ENCODE measurements around the gene TAOK3.
"Not testable (repeated sequence)": the region's sequence is repeated elsewhere in the genome, so short reads cannot be mapped to it uniquely, and the experiment has no call there.

TAOK3 gene

DNA sequence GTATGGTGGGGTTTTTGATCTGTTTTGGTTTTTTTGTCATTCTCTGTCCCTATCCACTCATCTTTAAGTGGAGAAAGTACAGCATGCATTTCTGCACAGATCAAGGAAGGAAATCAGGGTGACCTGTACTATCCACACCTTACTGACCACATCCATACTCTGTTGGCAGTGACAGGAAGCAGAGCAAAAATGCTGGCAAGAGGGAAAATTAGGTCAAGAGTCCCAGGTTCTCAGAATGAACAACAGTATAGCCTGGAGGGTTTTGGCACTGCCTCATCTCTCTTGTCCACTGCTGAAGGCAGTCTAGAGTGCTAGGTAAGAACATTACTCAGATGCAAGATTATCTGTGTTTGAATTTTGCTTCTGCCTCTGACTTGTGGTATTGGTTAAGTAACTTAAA, 70.7 kb downstream of the TAOK3 start:
- DNase-seq = no peak

- peak in 29 of 56 donors; percentile 1 to 59 (median 14) for DNase-seq
Observed at GRCh38 chr12:118299791-118300460, 72.8 kb downstream of the TAOK3 start.

DNA sequence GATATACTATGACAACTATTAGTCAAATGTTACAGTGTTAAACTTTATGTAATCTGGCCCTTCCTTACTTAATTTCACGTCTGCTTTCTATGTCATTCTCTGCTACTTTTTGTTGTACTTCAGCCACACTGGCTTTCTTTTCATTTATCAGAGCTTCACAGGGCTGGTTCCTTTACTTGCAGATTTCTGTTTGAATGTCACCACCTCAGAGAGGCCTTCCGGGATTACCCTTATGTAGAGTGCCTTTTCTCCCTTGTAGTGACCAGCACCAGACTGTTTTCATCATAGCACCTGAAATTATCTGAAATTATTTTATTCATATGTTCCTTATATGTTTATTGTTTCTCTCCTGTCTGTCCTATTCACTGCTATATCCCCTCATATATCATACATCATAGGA, 75.4 kb downstream of the TAOK3 start:
- DNase-seq = no peak

GRCh38 chr12:118292836-118293235, 79.9 kb downstream of the TAOK3 start:
- DNase-seq = no peak

DNA sequence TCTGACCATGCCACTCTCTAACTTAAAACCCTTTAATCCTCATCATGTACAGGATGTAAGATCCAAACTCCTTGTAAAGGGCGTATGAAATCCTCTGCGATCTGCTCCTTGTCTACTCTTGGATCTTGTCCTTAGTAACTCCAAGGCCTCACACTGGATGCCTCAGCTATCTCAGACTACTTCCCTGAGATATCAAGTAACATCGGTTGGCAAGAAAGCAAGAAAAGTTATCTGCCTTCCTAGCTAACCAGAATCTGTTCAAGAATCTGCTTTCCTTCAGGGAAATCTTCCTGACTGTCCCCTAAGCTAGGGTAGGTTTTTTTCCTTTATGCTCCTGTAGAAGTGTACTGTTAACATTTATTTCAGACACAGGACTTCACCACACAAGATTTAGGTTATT, 82.6 kb downstream of the TAOK3 start:
- no peak for DNase-seq

- DNase-seq = no peak
Observed at GRCh38 chr12:118288174-118288573, 84.5 kb downstream of the TAOK3 start.

DNA sequence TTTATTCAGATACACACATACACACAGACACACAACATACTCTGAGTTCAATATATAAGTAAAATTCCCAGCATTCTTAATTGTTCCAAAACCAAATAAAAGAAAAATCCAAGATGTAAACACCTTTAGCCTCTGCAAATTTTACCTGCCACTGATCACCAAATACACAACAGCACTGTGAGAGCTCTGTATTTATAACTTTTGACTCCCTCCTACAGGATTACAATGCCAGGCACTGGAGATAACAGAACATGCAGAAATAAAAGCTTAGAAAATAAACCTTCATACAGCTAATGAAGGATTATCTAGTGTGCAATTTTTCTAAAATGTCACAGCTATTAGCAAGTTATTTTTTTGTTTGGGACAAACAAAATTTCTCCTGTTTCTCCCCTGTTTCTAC, 85.0 kb downstream of the TAOK3 start:
- no peak for DNase-seq

DNA sequence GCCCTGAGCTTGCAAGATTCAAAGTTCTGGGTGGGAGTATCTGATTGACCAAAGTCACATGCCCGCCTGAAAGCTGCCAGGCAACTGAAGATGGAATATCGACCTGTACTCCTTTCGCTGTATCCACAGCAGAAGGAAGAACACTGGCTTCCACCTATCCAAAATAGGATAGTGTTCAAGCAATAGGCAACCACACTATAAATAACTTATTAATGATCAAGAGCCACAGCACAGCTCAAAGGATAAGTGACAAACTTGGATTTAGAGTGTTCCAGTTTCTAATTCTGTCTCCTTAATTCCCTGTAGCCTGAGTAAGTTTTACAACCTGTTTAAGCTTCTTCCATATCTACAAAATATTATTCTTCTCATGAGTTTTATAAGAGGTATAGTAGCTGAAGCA, 89.9 kb downstream of the TAOK3 start:
- no peak for DNase-seq

- not testable (repeated sequence) for DNase-seq
Observed at GRCh38 chr12:118278288-118278687, 94.4 kb downstream of the TAOK3 start.

- no peak for DNase-seq
Observed at GRCh38 chr12:118274066-118274465, 98.6 kb downstream of the TAOK3 start.

DNA sequence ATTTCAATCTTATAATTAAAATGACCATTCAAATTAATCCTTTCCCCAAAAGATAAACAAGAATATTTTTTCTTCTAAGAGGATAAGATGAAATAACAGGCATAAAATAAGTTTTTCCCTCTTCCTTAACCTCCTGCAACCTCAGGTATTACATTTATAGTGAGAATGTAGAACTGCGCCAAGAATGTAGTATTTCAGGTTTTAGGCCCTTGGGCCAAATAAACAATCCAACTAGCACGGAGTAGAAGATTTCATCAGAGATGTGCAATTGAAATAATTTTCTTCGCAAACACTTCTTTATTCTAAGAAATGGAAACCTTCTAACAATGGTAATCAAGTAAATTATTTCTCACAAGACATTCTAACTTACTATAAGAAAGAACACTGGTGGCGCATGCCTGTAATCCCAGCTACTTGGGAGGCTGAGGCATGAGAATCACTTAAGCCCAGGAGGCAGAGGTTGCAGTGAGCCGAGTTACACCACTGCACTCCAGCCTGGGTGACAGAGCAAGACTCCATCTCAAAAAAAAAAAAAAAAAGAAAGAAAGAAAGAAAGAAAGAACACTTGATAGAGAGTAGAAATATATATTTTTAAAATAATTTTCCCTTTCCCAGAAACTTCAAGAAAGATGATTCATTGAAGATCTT, 100.8 kb downstream of the TAOK3 start:
- no peak for DNase-seq

GRCh38 chr12:118271183-118271582, 101.5 kb downstream of the TAOK3 start:
- no peak for DNase-seq

GRCh38 chr12:118269806-118270205, 102.9 kb downstream of the TAOK3 start:
- no peak for DNase-seq

GRCh38 chr12:118259079-118259478, 113.6 kb downstream of the TAOK3 start:
- no peak for DNase-seq

GRCh38 chr12:118256352-118256751, 116.4 kb downstream of the TAOK3 start:
- no peak for DNase-seq

DNA sequence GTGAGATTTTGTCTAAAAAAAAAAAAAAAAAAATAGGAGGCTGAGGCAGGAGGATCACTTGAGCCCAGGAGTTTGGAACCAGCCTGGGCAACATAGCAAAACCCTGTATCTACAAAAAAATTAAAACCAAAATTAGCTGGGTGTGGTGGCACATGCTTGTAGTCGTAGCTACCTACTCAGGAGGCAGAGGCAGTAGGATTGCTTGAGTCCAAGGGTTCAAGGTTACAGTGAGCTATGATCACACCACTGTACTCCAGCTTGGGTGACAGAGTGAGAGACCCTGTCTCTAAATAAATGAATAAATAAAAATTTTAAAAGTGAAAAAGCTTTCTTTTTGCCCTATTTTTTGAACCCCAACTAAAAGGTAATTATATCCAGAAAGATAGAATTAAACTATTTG, 123.2 kb downstream of the TAOK3 start:
- DNase-seq = no peak

DNA sequence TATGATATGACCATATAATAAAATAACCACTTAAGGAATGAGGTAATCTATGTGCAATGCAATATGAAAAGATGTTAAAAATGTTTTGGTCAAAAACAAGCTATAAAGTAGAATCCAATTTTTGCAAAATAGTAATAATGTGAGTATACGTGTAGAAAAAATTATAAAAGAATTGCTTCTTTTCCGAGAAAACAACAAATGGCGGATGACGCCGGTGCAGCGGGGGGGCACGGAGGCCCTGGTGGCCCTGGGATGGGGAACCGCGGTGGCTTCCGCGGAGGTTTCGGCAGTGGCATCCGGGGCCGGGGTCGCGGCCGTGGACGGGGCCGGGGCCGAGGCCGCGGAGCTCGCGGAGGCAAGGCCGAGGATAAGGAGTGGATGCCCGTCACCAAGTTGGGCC, 126.8 kb downstream of the TAOK3 start:
- not testable (repeated sequence) for DNase-seq

DNA sequence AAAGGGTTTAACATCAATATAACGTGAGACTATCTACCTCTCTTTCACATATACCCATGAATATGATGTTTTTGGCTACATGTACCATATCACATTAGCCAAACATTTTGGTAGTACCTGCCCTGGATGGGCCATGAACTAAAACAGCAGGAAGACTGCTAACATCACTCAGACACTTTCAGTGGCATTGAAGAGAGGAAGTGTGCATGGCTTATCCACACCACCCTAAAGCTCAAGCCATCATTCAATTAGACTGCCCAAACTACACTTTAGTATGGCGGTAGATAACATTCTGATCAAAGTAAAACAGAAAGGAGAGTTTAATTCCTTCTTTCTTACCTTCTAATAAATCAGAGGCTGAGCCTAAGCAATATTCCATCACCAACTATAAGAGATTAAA, 133.8 kb downstream of the TAOK3 start:
- no peak for DNase-seq

GRCh38 chr12:118237908-118238307, 134.8 kb downstream of the TAOK3 start:
- no peak for DNase-seq

DNA sequence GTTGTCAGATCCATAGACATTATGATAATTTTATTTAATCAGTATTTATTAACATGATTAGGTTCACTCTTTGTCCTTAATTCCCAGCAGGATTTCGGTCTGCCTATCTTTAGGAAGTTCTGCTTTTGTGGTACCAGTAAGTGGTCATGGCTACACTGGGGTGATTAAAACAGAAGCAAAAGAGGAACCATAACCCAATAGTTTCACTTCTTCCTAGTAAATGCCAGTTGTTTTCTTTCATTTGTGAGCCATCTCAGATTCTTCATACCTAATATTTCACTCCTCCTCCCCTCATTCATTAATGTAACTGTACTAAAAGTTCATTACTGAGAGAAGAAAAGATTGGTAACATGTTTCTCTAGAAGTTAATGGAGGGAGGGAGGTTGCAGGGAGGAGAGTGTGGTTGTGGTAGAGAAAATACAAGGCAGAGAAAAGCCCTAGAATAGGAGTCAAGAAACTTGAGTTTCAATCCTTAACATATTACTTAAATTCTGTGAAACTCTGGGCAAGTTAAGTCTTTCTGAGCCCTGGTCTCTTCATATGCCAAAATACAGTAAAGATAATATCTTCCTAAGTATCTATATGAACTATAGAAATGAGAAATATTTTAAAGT, 135.5 kb downstream of the TAOK3 start:
- no peak for DNase-seq

DNA sequence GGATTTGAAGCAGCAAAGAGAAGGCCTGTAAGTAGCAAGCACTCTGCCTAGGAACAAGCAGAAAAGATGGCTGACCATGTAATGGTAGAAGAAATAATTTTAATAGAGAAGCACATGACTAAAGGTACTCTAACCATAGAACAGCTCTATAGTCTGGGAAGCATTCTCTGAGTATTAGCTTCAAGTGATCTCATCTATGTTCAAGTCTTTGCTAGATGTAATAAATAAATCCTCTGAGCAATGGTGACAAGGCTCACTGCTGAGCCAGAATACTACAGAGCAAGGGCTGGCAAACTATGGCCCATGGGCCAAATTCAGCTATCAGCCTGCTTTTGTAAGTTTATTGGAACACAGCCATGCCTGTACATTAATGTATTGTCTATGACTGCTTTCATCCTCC, 152.0 kb downstream of the TAOK3 start:
- no peak for DNase-seq

DNA sequence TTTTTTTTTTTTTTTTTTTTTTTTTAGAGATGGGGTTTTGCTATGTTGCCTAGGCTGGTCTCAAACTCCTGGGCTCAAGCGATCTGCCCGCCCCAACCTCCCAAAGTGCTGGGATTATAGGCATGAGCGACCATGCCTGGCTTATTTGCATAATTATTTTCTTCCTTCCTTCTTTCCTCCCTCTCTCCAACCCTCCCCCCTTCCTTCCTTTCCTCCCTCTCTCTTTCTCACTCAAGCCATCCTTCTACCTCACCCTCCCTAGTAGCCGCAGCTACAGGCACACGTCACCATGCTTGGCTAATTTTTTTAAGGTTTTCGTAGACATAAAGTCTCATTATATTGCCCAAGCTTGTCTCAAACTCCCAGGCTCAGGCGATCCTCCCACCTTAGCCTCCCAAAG, 152.9 kb downstream of the TAOK3 start:
- no peak for DNase-seq

GRCh38 chr12:118219106-118219505, 153.6 kb downstream of the TAOK3 start:
- DNase-seq = no peak

Measured in amygdala (tissue), 56 donors.